Measurements from ENCODE around the gene NDUFA6. TPM values are rescaled to one million over a fixed set of nuclear protein-coding genes. Genes with fewer than 3 reads are reported as not detected.

NDUFA6 gene
- total RNA-seq, 1 donor from 2014 or later: 62.2 TPM

GRCh38 chr22:42069801-42070516 is 20.6 kb downstream of the NDUFA6 start:
- Mint-ChIP-seq H3K36me3 (ENCODE audit: low read depth) (peaks cover 13% of the 10 kb centered on the region), H3K27ac (ENCODE audit: unreplicated experiment) (peak overlapping the region; percentile 71), H3K27me3 (ENCODE audit: low read depth) (no peaks in the 10 kb centered on the region), H3K9me3 (ENCODE audit: low read depth) (no peaks in the 10 kb centered on the region), H3K4me3 (ENCODE audit: unreplicated experiment) (peak overlapping the region; percentile 79), H3K4me1 (ENCODE audit: low read depth) (peaks cover 19% of the 10 kb centered on the region)
- no peak for TF ChIP-seq CTCF (IDR thresholded peaks at IDR 0.05)
- no peak for DNase-seq (ENCODE audit: low spot score)

- H3K27me3 Mint-ChIP-seq (ENCODE audit: low read depth): no peaks in the 10 kb centered on the region
- no peaks in the 10 kb centered on the region for H3K9me3 Mint-ChIP-seq (ENCODE audit: low read depth)
- peaks cover 19% of the 10 kb centered on the region for H3K4me1 Mint-ChIP-seq (ENCODE audit: low read depth)
- peak; percentile 54 for DNase-seq (ENCODE audit: low spot score)
- H3K36me3 Mint-ChIP-seq (ENCODE audit: low read depth): peaks cover 13% of the 10 kb centered on the region
- no peak overlapping the region for H3K27ac Mint-ChIP-seq (ENCODE audit: unreplicated experiment)
- H3K4me3 Mint-ChIP-seq (ENCODE audit: unreplicated experiment): no peak overlapping the region
- no peak for TF ChIP-seq CTCF (IDR thresholded peaks at IDR 0.05)
Observed at GRCh38 chr22:42068291-42068690, 22.3 kb downstream of the NDUFA6 start.

- Mint-ChIP-seq H3K27me3 (ENCODE audit: low read depth) (no peaks in the 10 kb centered on the region), H3K9me3 (ENCODE audit: low read depth) (no peaks in the 10 kb centered on the region), H3K4me1 (ENCODE audit: low read depth) (peaks cover 19% of the 10 kb centered on the region), H3K36me3 (ENCODE audit: low read depth) (peaks cover 13% of the 10 kb centered on the region), H3K27ac (ENCODE audit: unreplicated experiment) (no peak overlapping the region), H3K4me3 (ENCODE audit: unreplicated experiment) (no peak overlapping the region)
- DNase-seq (ENCODE audit: low spot score): peak; percentile 56
- TF ChIP-seq CTCF (IDR thresholded peaks at IDR 0.05): no peak
Observed at GRCh38 chr22:42067671-42068251, 22.8 kb downstream of the NDUFA6 start.

GRCh38 chr22:42066937-42067336 is 23.6 kb downstream of the NDUFA6 start:
- H3K9me3 Mint-ChIP-seq (ENCODE audit: low read depth): no peaks in the 10 kb centered on the region
- peaks cover 19% of the 10 kb centered on the region for H3K4me1 Mint-ChIP-seq (ENCODE audit: low read depth)
- peak; percentile 71 for DNase-seq (ENCODE audit: low spot score)
- H3K4me3 Mint-ChIP-seq (ENCODE audit: unreplicated experiment): no peak overlapping the region
- no peak for TF ChIP-seq CTCF (IDR thresholded peaks at IDR 0.05)
- no peaks in the 10 kb centered on the region for H3K27me3 Mint-ChIP-seq (ENCODE audit: low read depth)
- no peak overlapping the region for H3K27ac Mint-ChIP-seq (ENCODE audit: unreplicated experiment)
- H3K36me3 Mint-ChIP-seq (ENCODE audit: low read depth): peaks cover 13% of the 10 kb centered on the region

GRCh38 chr22:42066126-42066761 is 24.3 kb downstream of the NDUFA6 start:
- H3K9me3 Mint-ChIP-seq (ENCODE audit: low read depth): no peaks in the 10 kb centered on the region
- peaks cover 13% of the 10 kb centered on the region for H3K4me1 Mint-ChIP-seq (ENCODE audit: low read depth)
- no peak overlapping the region for H3K4me3 Mint-ChIP-seq (ENCODE audit: unreplicated experiment)
- no peak for TF ChIP-seq CTCF (IDR thresholded peaks at IDR 0.05)
- no peaks in the 10 kb centered on the region for H3K27me3 Mint-ChIP-seq (ENCODE audit: low read depth)
- peaks cover 13% of the 10 kb centered on the region for H3K36me3 Mint-ChIP-seq (ENCODE audit: low read depth)
- no peak overlapping the region for H3K27ac Mint-ChIP-seq (ENCODE audit: unreplicated experiment)
- DNase-seq (ENCODE audit: low spot score): peak; percentile 68
